ENCODE data around the gene MAST3. TPM values are rescaled to one million over a fixed set of nuclear protein-coding genes. Genes with fewer than 3 reads are reported as not detected.

MAST3 gene
- total and polyA plus RNA-seq, 2 of the 8 experiments (the other 6 are each of a cell fraction or from before 2014, with no cell fraction given), result 3.4 to 9.0 TPM

- POLR2A ChIA-PET (ENCODE audit: partially characterized antibody), result interaction anchor here (1.1 to 1.6 kb wide), 2 partner anchors 23 to 27 kb away, joined by 3 to 4 read pairs; no protein-coding TSS in a partner anchor
- no peaks in the 10 kb centered on the region for H3K79me2 ChIP-seq (ENCODE audit: control insufficient read depth in 1 of 2, insufficient read depth in 2 of 2, low read length in 2 of 2)
- CTCF ChIA-PET (ENCODE audit: partially characterized antibody), result interaction anchor here (0.7 to 1.9 kb wide), 6 partner anchors 14 to 44 kb away, joined by 3 to 6 read pairs (median 4); no protein-coding TSS in a partner anchor
- no peak overlapping the region for H2AK5ac ChIP-seq (ENCODE audit: low read depth, low read length)
- H4K91ac ChIP-seq (replicated peaks; ENCODE audit: insufficient read length, low read length), result no peak overlapping the region
- H3K56ac ChIP-seq (replicated peaks; ENCODE audit: insufficient read length, low read depth, low read length), result no peak overlapping the region
- no peak overlapping the region for H3K4ac ChIP-seq (replicated peaks; ENCODE audit: insufficient read length, low read depth, low read length)
- H3K18ac ChIP-seq (ENCODE audit: extremely low read depth, low read length), result no peak overlapping the region
- H4K5ac ChIP-seq (ENCODE audit: insufficient read length, low read depth, low read length), result no peak overlapping the region
- H3K9me3 ChIP-seq (ENCODE audit: insufficient read depth in 2 of 2, low read depth in 1 of 2, low read length in 1 of 2), result no peaks in the 10 kb centered on the region
- FAIRE-seq, result no peak
- no peak overlapping the region for H2BK20ac ChIP-seq (ENCODE audit: low read length)
- H3K4me2 ChIP-seq (ENCODE audit: insufficient read depth in 1 of 2, low read depth in 2 of 2, low read length in 2 of 2), result no peak overlapping the region
- no peaks in the 10 kb centered on the region for H3K27me3 ChIP-seq (replicated peaks in 1 of 4; ENCODE audit: control insufficient read depth in 3 of 4, extremely low read depth in 1 of 4, insufficient read depth in 3 of 4, low read length in 3 of 4)
- no peak overlapping the region for H2BK15ac ChIP-seq (ENCODE audit: low read length)
- no peaks in the 10 kb centered on the region for H3K4me1 ChIP-seq (replicated peaks in 1 of 4; ENCODE audit: control insufficient read depth in 3 of 4, insufficient read depth in 4 of 4, low read length in 3 of 4)
- peak overlapping the region; percentile 51; the same call in 1 of the 2 replicates for H4K8ac ChIP-seq (ENCODE audit: extremely low read depth, insufficient read depth, low read length)
- H4K20me1 ChIP-seq (replicated peaks in 1 of 2; ENCODE audit: control insufficient read depth in 1 of 2, insufficient read depth in 2 of 2, low read length in 2 of 2), result peaks cover 0 to 1% of the 10 kb centered on the region in 2 experiments
- no peak overlapping the region for H3K27ac ChIP-seq (ENCODE audit: low read depth, low read length)
- H2AFZ ChIP-seq (ENCODE audit: low read length), result no peak overlapping the region
- H3K79me1 ChIP-seq (ENCODE audit: low read depth, low read length), result no peaks in the 10 kb centered on the region
- H2BK5ac ChIP-seq (ENCODE audit: low read depth, low read length), result no peak overlapping the region
- WGBS, 2 experiments (ENCODE audit: extremely low coverage in 1 of 2, insufficient coverage in 1 of 2, insufficient read length in 1 of 2, insufficient replicate concordance in 2 of 2, low coverage in 1 of 2, low lambda C conversion rate in 2 of 2, missing lambda C conversion rate in 1 of 2), result 96% methylated on average over 20 of the region's 28 CpGs; no CpG with 5 or more reads in 1 of the 2 experiments
- DNase-seq (ENCODE audit: low read depth in 1 of 2, low spot score in 2 of 2), result no peak
- H3K36me3 ChIP-seq (ENCODE audit: control insufficient read depth in 2 of 4, insufficient read depth in 4 of 4, low read length in 3 of 4), result peaks cover 2 to 26% (median 17%) of the 10 kb centered on the region in 4 experiments; a peak in 6 of 8 replicates
- TF ChIP-seq TCF12 (IDR thresholded peaks at IDR 0.05; ENCODE audit: low read depth, low read length) (no peak), KDM4A (IDR thresholded peaks at IDR 0.05; ENCODE audit: low read depth, low read length, severe bottlenecking) (no peak), TAF1 (IDR thresholded peaks at IDR 0.05; ENCODE audit: low read depth, low read length) (no peak), ZNF274 (IDR thresholded peaks at IDR 0.05; ENCODE audit: borderline replicate concordance, extremely low read depth, low read length) (no peak), TBP (IDR thresholded peaks at IDR 0.05; ENCODE audit: low read depth, low read length) (no peak), SP2 (IDR thresholded peaks at IDR 0.05; ENCODE audit: low read length) (no peak), RXRA (IDR thresholded peaks at IDR 0.05; ENCODE audit: insufficient read depth, low read depth, low read length) (no peak)
- no peak overlapping the region for H2BK12ac ChIP-seq (ENCODE audit: low read depth, low read length)
- no peaks in the 10 kb centered on the region for H3K23me2 ChIP-seq (ENCODE audit: low read depth, low read length)
- no peak overlapping the region for H3K14ac ChIP-seq (ENCODE audit: insufficient read length)
- H3K4me3 ChIP-seq (ENCODE audit: extremely low read depth in 1 of 4, insufficient read depth in 2 of 4, low read depth in 3 of 4, low read length in 4 of 4), result no peak overlapping the region
- no peak overlapping the region for H2BK120ac ChIP-seq (replicated peaks; ENCODE audit: low read depth, low read length)
- no peak overlapping the region for H3K23ac ChIP-seq (ENCODE audit: insufficient read length)
- no peak overlapping the region for H3K9ac ChIP-seq (replicated peaks in 1 of 4; ENCODE audit: extremely low read depth in 1 of 4, low read depth in 3 of 4, low read length in 3 of 4)
Observed at GRCh38 chr19:18144906-18145305, 47.3 kb downstream of the MAST3 start.

All from H1 (cell line).